BLaER1 treated with 17β-estradiol and CSF1 and Interleukin-3, amounts not matched to agents 10 nM and 100 nM (cell line): ENCODE measurements around the gene FRAS1.
"Not testable (repeated sequence)": the region's sequence is repeated elsewhere in the genome, so short reads cannot be mapped to it uniquely, and the experiment has no call there.

ENCODE experiments used
- H3K27ac ChIP-seq, 11 experiments: shearing (Covaris generic); formaldehyde crosslinking; 2 replicates each; pipeline ENCODE4 v1.8.1; 2022
- H3K27me3 ChIP-seq, 11 experiments: shearing (Covaris generic); formaldehyde crosslinking; 2 replicates each; pipeline ENCODE4 v1.8.1; 2022
- H3K36me3 ChIP-seq, 11 experiments: shearing (Covaris generic); formaldehyde crosslinking; 2 replicates each; pipeline ENCODE4 v1.8.1; 2022
- H3K4me1 ChIP-seq, 10 experiments: shearing (Covaris generic); formaldehyde crosslinking; 2 replicates each; pipeline ENCODE4 v1.8.1; 2022
- H3K4me2 ChIP-seq, 11 experiments: shearing (Covaris generic); formaldehyde crosslinking; 2 replicates each; pipeline ENCODE4 v1.8.1; 2022
- H3K4me3 ChIP-seq, 10 experiments: shearing (Covaris generic); formaldehyde crosslinking; 2 replicates each; pipeline ENCODE4 v1.8.1; 2022
- H3K9ac ChIP-seq, 11 experiments: shearing (Covaris generic); formaldehyde crosslinking; 2 replicates each; pipeline ENCODE4 v1.8.1; 2022
- H3K9me3 ChIP-seq, 11 experiments: shearing (Covaris generic); formaldehyde crosslinking; replicated peaks in 1 of 11; 2 replicates each; pipeline ENCODE4 v1.8.1; 2022
- H4K20me1 ChIP-seq, 11 experiments: shearing (Covaris generic); formaldehyde crosslinking; 2 replicates each; pipeline ENCODE4 v1.8.1; 2022
- Cebpa-rat ChIP-seq, 11 experiments: shearing (Covaris generic); IDR thresholded peaks; 2 replicates each; pipeline ENCODE4 v1.8.1; 2022

FRAS1 gene

GRCh38 chr4:78265006-78265405 is 207.9 kb downstream of the FRAS1 start:
- no peak overlapping the region for H3K4me3 ChIP-seq
- no peak overlapping the region for H3K4me2 ChIP-seq
- no peaks in the 10 kb centered on the region for H3K27me3 ChIP-seq
- TF ChIP-seq Cebpa-rat (IDR thresholded peaks at IDR 0.05): no peak
- H3K4me1 ChIP-seq: no peaks in the 10 kb centered on the region
- H4K20me1 ChIP-seq: no peaks in the 10 kb centered on the region
- no peak overlapping the region for H3K27ac ChIP-seq
- H3K9ac ChIP-seq: no peak overlapping the region
- H3K36me3 ChIP-seq: no peaks in the 10 kb centered on the region
- H3K9me3 ChIP-seq: peaks cover 5 to 16% (median 7%) of the 10 kb centered on the region in 11 experiments; a peak in 14 of 22 replicates

- Histone ChIP-seq H3K36me3 (no peaks in the 10 kb centered on the region), H3K27ac (no peak overlapping the region), H3K9ac (no peak overlapping the region), H3K4me1 (no peaks in the 10 kb centered on the region), H3K9me3 (peaks cover 5 to 16% (median 7%) of the 10 kb centered on the region in 11 experiments; a peak in 14 of 22 replicates), H3K4me3 (no peak overlapping the region), H4K20me1 (no peaks in the 10 kb centered on the region), H3K4me2 (no peak overlapping the region), H3K27me3 (no peaks in the 10 kb centered on the region)
- TF ChIP-seq Cebpa-rat (IDR thresholded peaks at IDR 0.05): no peak
These were observed 210.7 kb downstream of the FRAS1 start for GRCh38 chr4:78267790-78268189.

- H3K27ac ChIP-seq: no peak overlapping the region
- H4K20me1 ChIP-seq: no peaks in the 10 kb centered on the region
- no peaks in the 10 kb centered on the region for H3K4me1 ChIP-seq
- peaks cover 5 to 16% (median 7%) of the 10 kb centered on the region in 11 experiments; a peak in 14 of 22 replicates for H3K9me3 ChIP-seq
- no peak overlapping the region for H3K9ac ChIP-seq
- TF ChIP-seq Cebpa-rat (IDR thresholded peaks at IDR 0.05): no peak
- H3K4me2 ChIP-seq: no peak overlapping the region
- no peaks in the 10 kb centered on the region for H3K36me3 ChIP-seq
- H3K4me3 ChIP-seq: no peak overlapping the region
- H3K27me3 ChIP-seq: no peaks in the 10 kb centered on the region
These were observed 211.5 kb downstream of the FRAS1 start for GRCh38 chr4:78268597-78268996.

- not testable (repeated sequence) for H4K20me1 ChIP-seq, H3K27ac ChIP-seq, H3K4me1 ChIP-seq, H3K9ac ChIP-seq, H3K27me3 ChIP-seq, H3K36me3 ChIP-seq, H3K4me3 ChIP-seq, H3K4me2 ChIP-seq
- peaks cover 0 to 13% (median 6%) of the 10 kb centered on the region in 11 experiments; a peak in 14 of 22 replicates for H3K9me3 ChIP-seq
These were observed 218.3 kb downstream of the FRAS1 start for GRCh38 chr4:78275450-78275849.

- Histone ChIP-seq H3K9me3 (peaks cover 0 to 6% (median 0%) of the 10 kb centered on the region in 11 experiments; a peak in 2 of 22 replicates), H3K27ac (no peak overlapping the region), H3K4me1 (peaks cover 0 to 1% (median 0%) of the 10 kb centered on the region in 10 experiments; a peak in 1 of 20 replicates), H3K4me2 (no peak overlapping the region), H4K20me1 (no peaks in the 10 kb centered on the region), H3K36me3 (no peaks in the 10 kb centered on the region), H3K9ac (no peak overlapping the region), H3K4me3 (no peak overlapping the region), H3K27me3 (no peaks in the 10 kb centered on the region)
- TF ChIP-seq Cebpa-rat (IDR thresholded peaks at IDR 0.05): no peak
These were observed 229.2 kb downstream of the FRAS1 start for GRCh38 chr4:78286281-78286680.

- no peak overlapping the region for H3K4me2 ChIP-seq
- H3K4me1 ChIP-seq: peaks cover 0 to 9% (median 0%) of the 10 kb centered on the region in 10 experiments; a peak in 2 of 20 replicates
- H4K20me1 ChIP-seq: no peaks in the 10 kb centered on the region
- TF ChIP-seq Cebpa-rat (IDR thresholded peaks at IDR 0.05): no peak
- no peak overlapping the region for H3K27ac ChIP-seq
- no peaks in the 10 kb centered on the region for H3K36me3 ChIP-seq
- H3K27me3 ChIP-seq: no peaks in the 10 kb centered on the region
- no peak overlapping the region for H3K9ac ChIP-seq
- H3K9me3 ChIP-seq: peaks cover 0 to 6% (median 0%) of the 10 kb centered on the region in 11 experiments; a peak in 2 of 22 replicates
- no peak overlapping the region for H3K4me3 ChIP-seq
These were observed 231.2 kb downstream of the FRAS1 start for GRCh38 chr4:78288327-78288726.

GRCh38 chr4:78291277-78291676 is 234.2 kb downstream of the FRAS1 start:
- Histone ChIP-seq H3K4me3 (no peak overlapping the region), H3K4me1 (peaks cover 0 to 9% (median 1%) of the 10 kb centered on the region in 10 experiments; a peak in 10 of 20 replicates), H3K9me3 (peaks cover 0 to 6% (median 0%) of the 10 kb centered on the region in 11 experiments; a peak in 2 of 22 replicates), H3K4me2 (peak overlapping the region in 2 of 11 experiments; percentile 15 to 36; a peak in 1 of 22 replicates), H4K20me1 (no peaks in the 10 kb centered on the region), H3K27ac (no peak overlapping the region), H3K27me3 (no peaks in the 10 kb centered on the region), H3K36me3 (no peaks in the 10 kb centered on the region), H3K9ac (no peak overlapping the region)
- TF ChIP-seq Cebpa-rat (IDR thresholded peaks at IDR 0.05): no peak

- H3K9ac ChIP-seq: no peak overlapping the region
- H3K4me1 ChIP-seq: peaks cover 9 to 19% (median 12%) of the 10 kb centered on the region in 10 experiments; a peak in 18 of 20 replicates
- no peaks in the 10 kb centered on the region for H3K27me3 ChIP-seq
- H3K4me3 ChIP-seq: no peak overlapping the region
- no peak for TF ChIP-seq Cebpa-rat (IDR thresholded peaks at IDR 0.05)
- H3K4me2 ChIP-seq: no peak overlapping the region; a peak in 1 of 22 replicates
- H3K36me3 ChIP-seq: no peaks in the 10 kb centered on the region
- no peak overlapping the region for H3K27ac ChIP-seq
- peaks cover 0 to under 1% (median 0%) of the 10 kb centered on the region in 11 experiments; a peak in 1 of 22 replicates for H3K9me3 ChIP-seq
- H4K20me1 ChIP-seq: no peaks in the 10 kb centered on the region
These were observed 235.2 kb downstream of the FRAS1 start for GRCh38 chr4:78292341-78292740.

- Histone ChIP-seq H3K27ac (no peak overlapping the region), H3K4me2 (no peak overlapping the region; a peak in 1 of 22 replicates), H3K4me1 (peaks cover 10 to 23% (median 14%) of the 10 kb centered on the region in 10 experiments; a peak in 18 of 20 replicates)
These were observed 235.7 kb downstream of the FRAS1 start for GRCh38 chr4:78292856-78293255.

GRCh38 chr4:78293348-78293747 is 236.2 kb downstream of the FRAS1 start:
- no peak overlapping the region for H3K9ac ChIP-seq
- H3K9me3 ChIP-seq: no peaks in the 10 kb centered on the region
- no peaks in the 10 kb centered on the region for H4K20me1 ChIP-seq
- no peak overlapping the region for H3K4me2 ChIP-seq
- H3K4me1 ChIP-seq: peaks cover 10 to 23% (median 14%) of the 10 kb centered on the region in 10 experiments; a peak in 18 of 20 replicates
- no peaks in the 10 kb centered on the region for H3K36me3 ChIP-seq
- H3K27me3 ChIP-seq: no peaks in the 10 kb centered on the region
- no peak overlapping the region for H3K27ac ChIP-seq
- no peak for TF ChIP-seq Cebpa-rat (IDR thresholded peaks at IDR 0.05)
- no peak overlapping the region for H3K4me3 ChIP-seq

More at GRCh38 chr4:78292856-78293255, 235.7 kb downstream of the FRAS1 start:
- Histone ChIP-seq H3K9me3 (no peaks in the 10 kb centered on the region), H3K4me3 (no peak overlapping the region), H3K27me3 (no peaks in the 10 kb centered on the region), H4K20me1 (no peaks in the 10 kb centered on the region), H3K36me3 (no peaks in the 10 kb centered on the region), H3K9ac (no peak overlapping the region)
- no peak for TF ChIP-seq Cebpa-rat (IDR thresholded peaks at IDR 0.05)
